Adrenal gland (tissue), 5 donors: ENCODE results near the gene MALAT1.

ENCODE experiments used
- POLR2A ChIP-seq, 2 donors: fragments of 450-650 bp; IDR thresholded peaks; one replicate each; pipeline ENCODE4 v1.6.1; 2017; ENCODE audit warnings: antibody characterized with exemption in 2 of 2, mild to moderate bottlenecking in 2 of 2, moderate library complexity in 1 of 2
- TF ChIP-seq, protein P1 (sequence below), 6 experiments: fragments of 450-650 bp in 4 of 6; fragments of 200-600 bp in 2 of 6; sonication (generic) in 1 of 6; IDR thresholded peaks; 1 replicate in 5 of 6; 2 replicates in 1 of 6; pipeline versions ENCODE4 v1.5.1 to v1.8.0; 2016 to 2021; ENCODE audit warnings: antibody characterized with exemption in 6 of 6, mild to moderate bottlenecking in 2 of 6, moderate library complexity in 1 of 6
- donor health status: DM: no; HTN: no; CAD: no.

DNA sequence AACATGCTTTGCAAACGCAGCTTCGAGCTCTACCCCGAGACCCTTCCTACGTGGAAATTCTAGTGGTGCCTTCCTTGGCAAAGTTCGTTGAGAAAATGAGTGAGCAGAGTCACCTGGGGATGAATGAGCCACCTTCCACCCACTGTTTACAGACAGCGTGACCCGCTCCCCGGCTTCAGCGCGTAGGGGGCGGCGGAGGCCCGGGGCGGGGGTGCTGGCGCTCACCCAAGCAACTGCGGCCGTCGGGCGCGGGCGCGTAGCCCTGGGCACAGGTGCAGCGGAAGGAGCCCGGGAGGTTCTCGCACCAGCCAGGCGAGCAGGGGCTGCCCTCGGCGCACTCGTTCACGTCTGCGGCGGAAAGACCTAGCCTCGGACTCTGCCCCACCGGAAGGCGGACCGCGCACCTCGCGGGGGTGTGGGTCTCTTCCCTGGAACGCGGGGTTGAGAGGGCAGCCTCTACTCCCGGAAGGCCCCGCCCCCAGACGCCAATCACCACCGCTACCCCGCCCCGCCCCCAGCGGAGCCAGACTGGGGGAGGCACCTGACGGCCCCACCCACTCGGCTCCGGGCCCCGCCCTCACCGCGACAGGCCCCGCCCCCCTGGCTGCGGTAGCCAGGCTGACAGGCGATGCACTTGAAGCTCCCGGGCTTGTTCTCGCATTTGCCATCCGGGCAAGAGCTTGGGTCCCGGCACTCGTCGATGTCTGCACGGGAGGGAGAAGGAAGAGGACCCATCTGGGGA lies 47.5 kb downstream of the MALAT1 start:
- TF ChIP-seq, protein P1, sequence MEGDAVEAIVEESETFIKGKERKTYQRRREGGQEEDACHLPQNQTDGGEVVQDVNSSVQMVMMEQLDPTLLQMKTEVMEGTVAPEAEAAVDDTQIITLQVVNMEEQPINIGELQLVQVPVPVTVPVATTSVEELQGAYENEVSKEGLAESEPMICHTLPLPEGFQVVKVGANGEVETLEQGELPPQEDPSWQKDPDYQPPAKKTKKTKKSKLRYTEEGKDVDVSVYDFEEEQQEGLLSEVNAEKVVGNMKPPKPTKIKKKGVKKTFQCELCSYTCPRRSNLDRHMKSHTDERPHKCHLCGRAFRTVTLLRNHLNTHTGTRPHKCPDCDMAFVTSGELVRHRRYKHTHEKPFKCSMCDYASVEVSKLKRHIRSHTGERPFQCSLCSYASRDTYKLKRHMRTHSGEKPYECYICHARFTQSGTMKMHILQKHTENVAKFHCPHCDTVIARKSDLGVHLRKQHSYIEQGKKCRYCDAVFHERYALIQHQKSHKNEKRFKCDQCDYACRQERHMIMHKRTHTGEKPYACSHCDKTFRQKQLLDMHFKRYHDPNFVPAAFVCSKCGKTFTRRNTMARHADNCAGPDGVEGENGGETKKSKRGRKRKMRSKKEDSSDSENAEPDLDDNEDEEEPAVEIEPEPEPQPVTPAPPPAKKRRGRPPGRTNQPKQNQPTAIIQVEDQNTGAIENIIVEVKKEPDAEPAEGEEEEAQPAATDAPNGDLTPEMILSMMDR (IDR thresholded peaks at IDR 0.05) = no peak
- no peak for TF ChIP-seq POLR2A (IDR thresholded peaks at IDR 0.05)
